Keratinocyte (primary cell): Measurements from ENCODE around the gene VPS37B. TPM values are rescaled to one million over a fixed set of nuclear protein-coding genes. Genes with fewer than 3 reads are reported as not detected.

Experiments used
- DNase-seq: peaks from one replicate; pipeline ENCODE4 v3.0.0-alpha.2; 2011; ENCODE audit warnings: low read depth, missing footprints, low spot score
- FAIRE-seq: peaks from 2 replicates; lab custom pipeline; 2011; peaks lifted over from hg19 to GRCh38; lab: Jason Lieb, UNC
- H2AFZ ChIP-seq: 2 replicates; pipeline ENCODE4 v1.6.0; 2012; ENCODE audit warnings: low read length, control low read depth, inconsistent platforms; ENCODE audit not compliant: control insufficient read depth
- H3K27ac ChIP-seq: 2 replicates; pipeline ENCODE4 v1.5.1; 2011; ENCODE audit warnings: low read length; ENCODE audit not compliant: control insufficient read depth, insufficient read depth
- H3K27me3 ChIP-seq: 3 replicates; pipeline ENCODE4 v1.6.0; 2011; ENCODE audit warnings: low read length; ENCODE audit not compliant: control insufficient read depth, insufficient read depth; ENCODE audit errors: extremely low read depth
- H3K36me3 ChIP-seq, 2 experiments: 2 replicates in 1 of 2; 3 replicates in 1 of 2; pipeline ENCODE4 v1.5.1; 2011; ENCODE audit warnings: low read length in 2 of 2, mild to moderate bottlenecking in 1 of 2; ENCODE audit not compliant: control insufficient read depth in 2 of 2, insufficient read depth in 2 of 2; ENCODE audit errors: extremely low read depth in 1 of 2
- H3K4me1 ChIP-seq: 3 replicates; pipeline ENCODE4 v1.5.1; 2011; ENCODE audit warnings: low read length; ENCODE audit not compliant: control insufficient read depth, insufficient read depth; ENCODE audit errors: extremely low read depth
- H3K4me2 ChIP-seq: 3 replicates; pipeline ENCODE4 v1.6.0; 2011; ENCODE audit warnings: low read depth, low read length; ENCODE audit not compliant: control insufficient read depth, insufficient read depth; ENCODE audit errors: extremely low read depth
- H3K4me3 ChIP-seq, 3 experiments: fragments of 200-600 bp in 1 of 3; sonication (generic) in 1 of 3; 2 replicates in 2 of 3; 3 replicates in 1 of 3; pipeline ENCODE4 v1.5.1; 2011 to 2016; ENCODE audit warnings: low read length in 3 of 3, mild to moderate bottlenecking in 3 of 3, control low read depth in 2 of 3, inconsistent platforms in 1 of 3, low read depth in 1 of 3, mixed read lengths in 1 of 3, mixed run types in 1 of 3, moderate library complexity in 1 of 3; ENCODE audit not compliant: control insufficient read depth in 2 of 3, insufficient read depth in 2 of 3; ENCODE audit errors: extremely low read depth in 1 of 3
- H3K79me2 ChIP-seq: 2 replicates; pipeline ENCODE4 v1.6.0; 2012; ENCODE audit warnings: low read length; ENCODE audit not compliant: control insufficient read depth, insufficient read depth
- H3K9ac ChIP-seq: 3 replicates; pipeline ENCODE4 v1.6.0; 2011; ENCODE audit warnings: low read length; ENCODE audit not compliant: control insufficient read depth, insufficient read depth; ENCODE audit errors: extremely low read depth
- H3K9me1 ChIP-seq: 3 replicates; pipeline ENCODE4 v1.6.0; 2011; ENCODE audit warnings: low read length; ENCODE audit not compliant: control insufficient read depth, insufficient read depth; ENCODE audit errors: extremely low read depth
- H3K9me3 ChIP-seq: 2 replicates; pipeline ENCODE4 v1.5.1; 2012; ENCODE audit warnings: low read depth, low read length; ENCODE audit not compliant: control insufficient read depth
- H4K20me1 ChIP-seq: 3 replicates; pipeline ENCODE4 v1.6.0; 2011; ENCODE audit warnings: low read length; ENCODE audit not compliant: control insufficient read depth, insufficient read depth; ENCODE audit errors: extremely low read depth
- EZH2 ChIP-seq: IDR thresholded peaks from one replicate; pipeline ENCODE4 v1.6.1; 2012; ENCODE audit warnings: inconsistent platforms, mild to moderate bottlenecking, low read length, moderate library complexity
- dilution Hi-C: fragments of 300-500 bp; cut with MboI; formaldehyde crosslinking; loops from one replicate; pipeline ENCODE4 v1.7.0; 2020; ENCODE audit warnings: low sequenced_read_pairs; ENCODE audit not compliant: extremely low pct_ligation_motif_present
- polyA plus RNA-seq, 5 experiments: library from polyadenylated mRNA; depleted of rRNA in 3 of 5; stranded (reverse) in 3 of 5; stranded (forward) in 1 of 5; unstranded in 1 of 5; fragments of >200 nt; gene quantifications; 1 replicate in 1 of 5; 2 replicates in 3 of 5; 3 replicates in 1 of 5; pipeline versions ENCODE4 v1.2.1 to v1.2.3, GENCODE V29; 2011 to 2012; ENCODE audit warnings: missing spikeins in 2 of 5, low read depth in 1 of 5, low replicate concordance in 1 of 5
- TF ChIP-seq, protein P1 (sequence below), 3 experiments: IDR thresholded peaks in 1 of 3; conservative IDR thresholded peaks in 1 of 3; optimal IDR thresholded peaks in 1 of 3; 2 replicates in 2 of 3; 3 replicates in 1 of 3; pipeline versions ENCODE3 to v1.5.1; 2011; ENCODE audit warnings: low read length in 3 of 3, mild to moderate bottlenecking in 3 of 3, moderate library complexity in 2 of 3, control low read depth in 1 of 3, inconsistent platforms in 1 of 3; ENCODE audit not compliant: insufficient read depth in 2 of 3; ENCODE audit errors: extremely low read depth in 1 of 3

Gene VPS37B
- polyA plus RNA-seq, 1 donor (not counting 4 experiments of a cell fraction or from before 2014, with no cell fraction given): 34.1 TPM

DNA sequence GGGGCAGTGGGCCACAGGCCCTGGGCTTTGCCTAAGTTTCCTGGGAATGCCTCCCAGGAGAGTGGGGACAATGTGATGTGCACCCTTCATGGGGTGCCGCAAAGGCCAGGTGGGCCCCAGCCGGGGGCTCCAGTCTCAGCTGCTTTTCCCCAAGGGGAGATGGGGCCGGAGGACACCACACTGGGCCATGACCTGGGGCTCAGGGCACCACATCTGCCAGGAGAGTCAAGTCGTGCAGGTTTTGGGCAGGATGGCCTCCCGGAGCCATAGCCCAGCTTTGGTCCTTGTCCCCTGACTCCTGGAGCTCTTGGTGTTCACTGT lies 48.4 kb downstream of the VPS37B start:
- Histone ChIP-seq H3K27me3 (no peaks in the 10 kb centered on the region), H3K79me2 (peaks cover 51% of the 10 kb centered on the region), H3K27ac (no peak overlapping the region), H3K4me1 (peaks cover 32% of the 10 kb centered on the region), H3K4me3 (no peak overlapping the region), H3K9me1 (peaks cover 5% of the 10 kb centered on the region), H3K4me2 (no peak overlapping the region), H4K20me1 (no peaks in the 10 kb centered on the region), H2AFZ (no peak overlapping the region), H3K9ac (no peak overlapping the region), H3K9me3 (no peaks in the 10 kb centered on the region), H3K36me3 (peaks cover 3 to 4% of the 10 kb centered on the region in 2 experiments)
- dilution Hi-C loops: no loop called here
- TF ChIP-seq EZH2: no peak
- TF ChIP-seq, protein P1, sequence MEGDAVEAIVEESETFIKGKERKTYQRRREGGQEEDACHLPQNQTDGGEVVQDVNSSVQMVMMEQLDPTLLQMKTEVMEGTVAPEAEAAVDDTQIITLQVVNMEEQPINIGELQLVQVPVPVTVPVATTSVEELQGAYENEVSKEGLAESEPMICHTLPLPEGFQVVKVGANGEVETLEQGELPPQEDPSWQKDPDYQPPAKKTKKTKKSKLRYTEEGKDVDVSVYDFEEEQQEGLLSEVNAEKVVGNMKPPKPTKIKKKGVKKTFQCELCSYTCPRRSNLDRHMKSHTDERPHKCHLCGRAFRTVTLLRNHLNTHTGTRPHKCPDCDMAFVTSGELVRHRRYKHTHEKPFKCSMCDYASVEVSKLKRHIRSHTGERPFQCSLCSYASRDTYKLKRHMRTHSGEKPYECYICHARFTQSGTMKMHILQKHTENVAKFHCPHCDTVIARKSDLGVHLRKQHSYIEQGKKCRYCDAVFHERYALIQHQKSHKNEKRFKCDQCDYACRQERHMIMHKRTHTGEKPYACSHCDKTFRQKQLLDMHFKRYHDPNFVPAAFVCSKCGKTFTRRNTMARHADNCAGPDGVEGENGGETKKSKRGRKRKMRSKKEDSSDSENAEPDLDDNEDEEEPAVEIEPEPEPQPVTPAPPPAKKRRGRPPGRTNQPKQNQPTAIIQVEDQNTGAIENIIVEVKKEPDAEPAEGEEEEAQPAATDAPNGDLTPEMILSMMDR (optimal IDR thresholded peaks at IDR 0.05 in 1 of 3, IDR thresholded peaks at IDR 0.05 in 1 of 3, conservative IDR thresholded peaks at IDR 0.05 in 1 of 3; ENCODE audit: extremely low read depth in 1 of 3, insufficient read depth in 2 of 3, low read length in 3 of 3): no peak
- DNase-seq: no peak
- FAIRE-seq: no peak

DNA sequence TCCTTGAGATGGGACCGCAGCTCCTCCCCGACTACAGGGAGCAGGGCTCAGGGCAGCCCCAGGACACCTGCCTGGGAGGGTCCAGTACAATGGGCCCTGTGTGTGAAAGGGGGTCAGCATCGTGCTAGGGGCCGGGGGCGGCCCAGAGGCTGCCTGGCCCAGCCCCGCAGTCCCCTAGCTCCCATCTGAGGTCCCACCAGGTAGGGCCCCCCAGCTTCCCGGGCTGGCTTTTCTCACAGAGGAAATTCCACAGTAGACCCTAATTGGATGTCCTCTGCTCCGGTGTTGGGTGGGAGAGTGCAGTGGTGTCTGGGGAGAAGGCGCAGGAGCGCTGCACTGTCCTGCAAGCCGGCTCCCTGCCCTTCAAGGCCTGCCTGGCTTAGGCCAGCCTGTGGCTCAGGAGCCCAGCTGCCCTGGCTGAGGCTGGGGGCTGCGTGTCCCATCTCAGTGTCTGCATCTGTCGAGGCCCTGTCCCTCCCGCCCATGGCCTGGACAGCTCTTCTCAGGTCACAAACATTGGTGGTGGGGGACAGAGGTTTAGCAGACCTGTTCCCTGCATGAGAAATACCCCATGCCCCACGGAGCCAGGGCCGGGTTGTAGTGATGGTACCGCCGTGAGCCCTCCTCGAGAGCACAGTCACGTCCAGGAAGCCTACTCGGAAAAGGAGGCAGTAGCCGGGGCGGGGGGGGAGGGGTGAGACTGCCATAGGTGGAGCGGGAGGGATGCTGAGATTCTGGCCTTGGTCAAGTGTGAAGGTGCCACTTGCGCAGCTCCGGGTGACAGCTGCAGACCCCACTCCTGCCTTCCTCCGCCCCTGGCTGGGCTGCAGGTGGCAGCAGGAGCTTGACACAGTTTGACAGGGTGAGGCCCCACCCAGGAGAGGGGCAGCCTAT lies 49.1 kb downstream of the VPS37B start:
- Histone ChIP-seq H4K20me1 (no peaks in the 10 kb centered on the region), H3K79me2 (peaks cover 57% of the 10 kb centered on the region), H3K36me3 (peaks cover 3 to 4% of the 10 kb centered on the region in 2 experiments), H3K4me1 (peaks cover 28% of the 10 kb centered on the region), H3K9me1 (peaks cover under 1% of the 10 kb centered on the region), H3K9me3 (no peaks in the 10 kb centered on the region), H3K4me2 (no peak overlapping the region), H3K27me3 (no peaks in the 10 kb centered on the region), H3K4me3 (no peak overlapping the region), H3K9ac (no peak overlapping the region), H2AFZ (no peak overlapping the region), H3K27ac (no peak overlapping the region)
- dilution Hi-C loops: no loop called here
- TF ChIP-seq, protein P1 (optimal IDR thresholded peaks at IDR 0.05 in 1 of 3, IDR thresholded peaks at IDR 0.05 in 1 of 3, conservative IDR thresholded peaks at IDR 0.05 in 1 of 3; ENCODE audit: extremely low read depth in 1 of 3, insufficient read depth in 2 of 3, low read length in 3 of 3): no peak
- no peak for TF ChIP-seq EZH2
- DNase-seq (no peak), FAIRE-seq (no peak)
